DOHH2 (cell line): ENCODE data around the gene BTBD16.

Experiments used
- H3F3A ChIP-seq: fragments of 200-600 bp; sonication (generic), shearing (Covaris generic); 2 replicates; pipeline ENCODE4 v1.6.0; 2016; ENCODE audit warnings: antibody characterized with exemption, mild to moderate bottlenecking; ENCODE audit not compliant: control insufficient read depth, insufficient read depth
- H3K27ac ChIP-seq: fragments of 200-600 bp; sonication (generic); 2 replicates; pipeline ENCODE4 v1.5.1; 2014; ENCODE audit warnings: low read depth, mild to moderate bottlenecking, low read length, moderate library complexity
- H3K27me3 ChIP-seq: fragments of 200-600 bp; sonication (generic); 2 replicates; pipeline ENCODE4 v1.6.1; 2014; ENCODE audit warnings: mild to moderate bottlenecking, low read length, mixed read lengths; ENCODE audit not compliant: control insufficient read depth
- H3K36me3 ChIP-seq: fragments of 200-600 bp; sonication (generic); 2 replicates; pipeline ENCODE4 v1.6.1; 2014; ENCODE audit warnings: mild to moderate bottlenecking, low read length, moderate library complexity, mixed read lengths; ENCODE audit not compliant: control insufficient read depth
- H3K4me1 ChIP-seq: fragments of 200-600 bp; sonication (generic); 2 replicates; pipeline ENCODE4 v1.6.1; 2014; ENCODE audit warnings: mild to moderate bottlenecking, low read length, mixed read lengths; ENCODE audit not compliant: control insufficient read depth
- H3K4me2 ChIP-seq: fragments of 200-600 bp; sonication (generic); 2 replicates; pipeline ENCODE4 v1.6.0; 2014; ENCODE audit warnings: mild to moderate bottlenecking, low read length, moderate library complexity
- H3K4me3 ChIP-seq: fragments of 200-600 bp; sonication (generic); 2 replicates; pipeline ENCODE4 v1.5.1; 2014; ENCODE audit warnings: mild to moderate bottlenecking, low read length, mixed read lengths
- H3K79me2 ChIP-seq: fragments of 200-600 bp; sonication (generic); 2 replicates; pipeline ENCODE4 v1.6.1; 2014; ENCODE audit warnings: mild to moderate bottlenecking, low read length, mixed read lengths; ENCODE audit not compliant: control insufficient read depth
- H3K9me2 ChIP-seq: fragments of 200-600 bp; sonication (generic); replicated peaks from 2 replicates; pipeline ENCODE4 v1.6.1; 2014; ENCODE audit warnings: mild to moderate bottlenecking, low read length, mixed read lengths; ENCODE audit not compliant: control insufficient read depth
- H3K9me3 ChIP-seq: fragments of 200-600 bp; sonication (generic); 2 replicates; pipeline ENCODE4 v1.6.1; 2014; ENCODE audit warnings: antibody characterized with exemption, low read length, mixed read lengths; ENCODE audit not compliant: control insufficient read depth, insufficient read depth
- H4K20me1 ChIP-seq: fragments of 200-600 bp; sonication (generic); 2 replicates; pipeline ENCODE4 v1.6.0; 2014; ENCODE audit warnings: low read depth, mild to moderate bottlenecking, antibody characterized with exemption, low read length, moderate library complexity; ENCODE audit not compliant: control insufficient read depth, insufficient read depth
- CTCF ChIP-seq: fragments of 200-600 bp; sonication (generic); IDR thresholded peaks from one replicate; pipeline ENCODE4 v1.5.1; 2014; ENCODE audit warnings: antibody characterized with exemption, mild to moderate bottlenecking, low read depth, low read length; ENCODE audit not compliant: poor library complexity, severe bottlenecking
- EZH2phosphoT487 ChIP-seq: fragments of 200-600 bp; sonication (generic); IDR thresholded peaks from 2 replicates; pipeline ENCODE4 v1.6.1; 2017; ENCODE audit warnings: borderline replicate concordance, mild to moderate bottlenecking, antibody characterized with exemption, low read length, moderate library complexity, mixed read lengths

BTBD16 gene

GRCh38 chr10:122379041-122379440 is 107.9 kb downstream of the BTBD16 start:
- Histone ChIP-seq H3K27me3 (no peaks in the 10 kb centered on the region), H3K4me1 (peaks cover 23% of the 10 kb centered on the region), H3K27ac (no peak overlapping the region), H3K79me2 (peaks cover 3% of the 10 kb centered on the region; the same call in 1 of the 2 replicates), H4K20me1 (no peaks in the 10 kb centered on the region), H3K9me2 (no peaks in the 10 kb centered on the region), H3F3A (peaks cover 7% of the 10 kb centered on the region), H3K36me3 (no peaks in the 10 kb centered on the region), H3K9me3 (no peaks in the 10 kb centered on the region), H3K4me2 (no peak overlapping the region), H3K4me3 (no peak overlapping the region)
- TF ChIP-seq CTCF, result no peak

GRCh38 chr10:122379537-122379936 is 108.4 kb downstream of the BTBD16 start:
- no peaks in the 10 kb centered on the region for H3K9me3 ChIP-seq
- H3K4me2 ChIP-seq, result no peak overlapping the region
- no peak overlapping the region for H3K4me3 ChIP-seq
- no peaks in the 10 kb centered on the region for H4K20me1 ChIP-seq
- TF ChIP-seq EZH2phosphoT487 (no peak), CTCF (no peak)
- H3K79me2 ChIP-seq, result peaks cover 3% of the 10 kb centered on the region; the same call in 1 of the 2 replicates
- peaks cover 7% of the 10 kb centered on the region for H3F3A ChIP-seq
- H3K36me3 ChIP-seq, result no peaks in the 10 kb centered on the region
- H3K27ac ChIP-seq, result no peak overlapping the region
- H3K27me3 ChIP-seq, result no peaks in the 10 kb centered on the region
- H3K4me1 ChIP-seq, result peaks cover 21% of the 10 kb centered on the region
- no peaks in the 10 kb centered on the region for H3K9me2 ChIP-seq

GRCh38 chr10:122380703-122381102 is 109.6 kb downstream of the BTBD16 start:
- H3K27ac ChIP-seq, result no peak overlapping the region
- no peak for TF ChIP-seq CTCF
- TF ChIP-seq EZH2phosphoT487, result no peak
- no peaks in the 10 kb centered on the region for H4K20me1 ChIP-seq
- H3F3A ChIP-seq, result peaks cover 5% of the 10 kb centered on the region
- H3K4me3 ChIP-seq, result no peak overlapping the region
- no peaks in the 10 kb centered on the region for H3K27me3 ChIP-seq
- peaks cover 16% of the 10 kb centered on the region for H3K4me1 ChIP-seq
- H3K9me3 ChIP-seq, result no peaks in the 10 kb centered on the region
- no peaks in the 10 kb centered on the region for H3K36me3 ChIP-seq
- no peaks in the 10 kb centered on the region for H3K9me2 ChIP-seq
- peaks cover 6% of the 10 kb centered on the region; the same call in 1 of the 2 replicates for H3K79me2 ChIP-seq
- no peak overlapping the region for H3K4me2 ChIP-seq
